GM11168 (cell line): Measurements from ENCODE around the gene NOTCH4.
"Not testable (repeated sequence)": the region's sequence is repeated elsewhere in the genome, so short reads cannot be mapped to it uniquely, and the experiment has no call there.

Experiments
- in situ Hi-C: fragments of 300-500 bp; cut with MboI; formaldehyde crosslinking; loops from one replicate; pipeline ENCODE4 v1.12.0; 2022; ENCODE audit warnings: low sequenced_read_pairs; ENCODE audit not compliant: unreplicated experiment

Gene NOTCH4

GRCh38 chr6:32222333-32223230 lies 1.3 kb downstream of the NOTCH4 start:
- in situ Hi-C loops = no loop called here

- in situ Hi-C loops = no loop called here
Measured at GRCh38 chr6:32220021-32220420, 3.8 kb downstream of the NOTCH4 start.

GRCh38 chr6:32218167-32218566 lies 5.7 kb downstream of the NOTCH4 start:
- in situ Hi-C loops = no loop called here

GRCh38 chr6:32216998-32217397 lies 6.9 kb downstream of the NOTCH4 start:
- in situ Hi-C loops = no loop called here

GRCh38 chr6:32216285-32216684 lies 7.6 kb downstream of the NOTCH4 start:
- in situ Hi-C loops = no loop called here

GRCh38 chr6:32215617-32216016 lies 8.2 kb downstream of the NOTCH4 start:
- in situ Hi-C loops = no loop called here

DNA sequence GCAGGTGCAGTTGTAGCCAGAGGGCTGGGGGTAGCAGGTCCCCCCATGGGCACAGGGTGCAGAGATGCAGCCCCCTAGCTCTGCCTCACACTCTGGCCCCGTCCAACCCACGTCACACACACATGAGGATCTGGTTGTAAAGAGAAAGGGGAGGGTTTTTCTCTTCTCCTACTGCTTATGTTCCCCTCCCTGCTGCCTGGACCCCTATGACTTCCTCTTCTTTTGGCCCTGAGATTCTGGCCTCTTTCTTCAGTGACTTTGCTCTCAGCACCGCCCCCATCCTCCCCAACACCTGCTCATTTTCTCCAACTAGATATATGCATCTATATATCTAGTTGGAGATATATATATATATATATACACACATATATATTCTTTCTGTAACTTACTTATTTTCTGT lies 9.7 kb downstream of the NOTCH4 start:
- in situ Hi-C loops = no loop called here

- in situ Hi-C loops = no loop called here
Measured at GRCh38 chr6:32213649-32214048, 10.2 kb downstream of the NOTCH4 start.

DNA sequence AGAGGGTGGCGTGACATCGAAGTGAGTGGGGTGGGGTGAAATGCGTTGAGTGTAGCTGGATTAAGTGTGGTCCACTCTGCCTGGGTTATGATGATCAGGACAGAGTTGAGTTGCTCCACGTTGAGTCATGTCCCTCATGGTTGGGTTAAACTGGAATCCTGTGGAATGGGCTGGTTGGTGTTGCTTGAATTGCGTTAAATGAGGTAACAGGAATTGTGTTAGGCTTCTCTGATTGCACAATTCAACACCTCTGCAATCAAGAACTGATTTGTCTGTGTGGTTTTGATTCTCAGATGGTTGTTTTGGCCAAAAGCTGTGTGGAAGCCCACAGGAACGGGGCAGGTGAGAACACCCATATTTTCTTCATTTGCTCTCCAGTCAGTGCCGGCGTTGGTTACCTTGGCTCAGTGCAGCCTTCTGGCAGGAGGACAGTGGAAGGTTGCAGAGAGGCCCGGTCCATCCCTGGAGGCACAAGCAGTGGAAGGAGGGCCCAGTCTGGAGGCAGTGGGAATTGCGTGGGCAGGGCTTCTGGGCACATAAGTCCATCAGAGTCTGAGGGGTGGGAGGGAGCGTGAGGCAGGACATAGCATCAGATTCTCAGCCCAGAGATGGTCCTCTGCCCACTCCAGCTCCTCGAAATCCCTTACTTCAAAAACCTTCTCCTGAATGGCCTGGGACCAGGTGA lies 11.6 kb downstream of the NOTCH4 start:
- in situ Hi-C loops = no loop called here

GRCh38 chr6:32211432-32211831 lies 12.4 kb downstream of the NOTCH4 start:
- in situ Hi-C loops = not testable (repeated sequence)

DNA sequence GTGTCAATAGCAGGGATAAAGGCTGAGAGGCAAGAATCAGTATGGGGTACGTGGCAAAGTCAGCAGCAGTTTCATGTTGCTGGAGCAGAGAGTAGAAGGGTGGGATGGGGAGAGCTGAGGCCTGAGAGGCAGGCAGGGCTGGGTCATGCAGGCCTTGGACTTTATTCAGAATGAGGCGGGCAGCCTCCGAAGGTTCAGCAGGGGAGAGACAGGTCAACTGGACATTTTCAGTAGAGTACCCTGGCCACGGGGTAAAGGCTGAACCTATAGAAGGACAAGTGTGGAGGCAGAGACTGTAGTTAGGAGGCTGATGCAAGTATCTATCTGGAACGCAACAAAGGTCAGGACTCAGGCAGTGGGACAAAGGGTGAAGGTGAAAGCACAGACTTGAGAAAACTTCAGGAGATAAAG lies 13.7 kb downstream of the NOTCH4 start:
- in situ Hi-C loops = no loop called here

DNA sequence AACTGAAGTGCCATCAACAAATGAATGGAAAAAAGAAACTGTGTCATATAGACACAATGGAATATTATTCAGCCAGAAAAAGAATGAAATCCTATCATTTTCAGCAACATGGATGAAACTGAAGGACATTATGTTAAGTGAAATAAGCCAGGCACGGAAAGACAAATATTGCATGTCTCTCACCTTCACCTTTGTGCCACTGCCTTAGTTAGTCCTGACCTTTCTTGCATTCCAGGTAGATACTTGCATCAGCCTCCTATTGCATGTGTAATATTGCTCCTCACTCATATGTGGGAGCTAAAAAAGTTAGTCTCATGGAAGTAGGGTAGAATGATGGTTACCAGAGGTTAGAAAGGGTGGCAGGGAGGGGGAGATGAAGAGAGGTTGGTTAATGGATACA lies 14.9 kb downstream of the NOTCH4 start:
- in situ Hi-C loops = no loop called here

DNA sequence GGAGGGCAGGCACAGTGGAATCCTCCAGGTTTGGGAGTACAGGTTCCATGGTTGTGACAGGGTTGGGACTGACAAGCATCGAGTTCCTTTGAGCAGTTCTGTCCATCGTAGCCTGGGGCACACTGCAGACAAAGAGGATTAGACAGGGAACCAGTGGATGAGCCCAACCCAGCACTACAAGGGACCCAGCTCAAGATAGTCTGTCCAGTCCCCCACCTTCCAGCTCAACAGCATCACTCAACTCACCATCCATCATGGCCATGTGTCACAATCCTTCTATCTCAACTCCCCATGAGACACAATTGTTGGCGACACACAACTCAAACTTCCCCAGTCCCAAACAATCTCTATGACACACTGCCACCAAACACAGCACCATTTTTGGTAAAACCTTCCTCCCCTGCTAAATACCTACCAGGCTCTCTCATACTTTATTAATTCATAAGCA lies 19.6 kb downstream of the NOTCH4 start:
- in situ Hi-C loops = no loop called here

- in situ Hi-C loops = no loop called here
Measured at GRCh38 chr6:32203426-32204267, 20.2 kb downstream of the NOTCH4 start.

DNA sequence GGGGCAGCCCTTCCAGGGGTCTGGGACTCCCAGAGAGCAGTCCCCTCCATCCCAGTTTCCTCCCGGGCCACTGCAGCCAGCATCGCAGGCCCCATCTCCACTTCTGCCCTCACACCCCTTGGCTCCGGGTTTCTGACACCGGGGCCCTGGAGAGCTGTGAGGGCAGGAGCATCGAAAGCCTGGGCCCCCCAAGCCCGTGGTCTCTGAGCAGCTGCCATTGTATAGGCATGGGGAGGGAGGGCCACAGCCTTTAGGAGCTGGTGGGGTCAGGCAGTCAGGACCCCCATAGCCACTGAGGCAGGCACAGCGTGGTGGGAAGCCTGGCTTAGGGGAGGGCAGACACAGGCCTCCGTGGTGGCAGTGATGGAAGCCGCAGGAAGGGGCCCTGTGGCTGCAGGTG lies 21.7 kb downstream of the NOTCH4 start:
- in situ Hi-C loops = no loop called here

DNA sequence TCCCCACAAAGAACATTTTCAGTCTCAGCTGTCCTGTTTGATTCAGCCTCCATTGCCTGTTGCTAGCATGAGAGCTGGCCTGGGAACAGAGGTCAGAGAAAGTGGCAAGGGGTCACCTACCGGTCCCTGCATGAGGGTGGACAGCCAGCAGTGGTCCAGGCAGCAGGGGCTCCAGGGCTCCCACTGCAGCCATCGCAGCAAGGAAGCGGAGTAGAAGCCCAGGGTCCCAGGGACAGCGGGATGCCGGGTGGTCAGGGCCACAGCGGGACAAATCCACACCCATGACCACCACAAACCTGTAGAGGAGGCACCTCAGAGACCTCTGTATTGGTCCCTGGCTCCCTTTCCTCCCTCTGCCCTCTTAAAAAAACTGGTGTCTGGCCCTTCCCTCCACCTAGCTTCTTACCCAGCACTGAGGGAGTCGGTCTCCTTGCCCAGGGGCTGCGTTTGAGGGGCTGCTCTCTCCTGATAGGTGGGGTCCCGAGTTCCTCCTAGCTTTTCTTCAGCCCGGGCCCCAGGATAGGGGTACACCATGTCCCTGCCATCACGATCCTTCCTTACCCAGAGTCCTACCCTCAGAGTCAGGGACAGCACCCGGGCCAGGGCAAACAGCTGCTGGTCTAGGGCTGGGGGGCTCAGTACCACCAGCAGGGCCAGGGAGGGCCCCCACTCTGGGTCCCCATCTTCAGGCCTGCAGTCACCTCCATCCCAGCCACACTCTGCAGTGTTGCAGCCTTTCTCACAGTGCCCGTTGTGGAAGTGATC lies 23.0 kb downstream of the NOTCH4 start:
- in situ Hi-C loops = no loop called here

DNA sequence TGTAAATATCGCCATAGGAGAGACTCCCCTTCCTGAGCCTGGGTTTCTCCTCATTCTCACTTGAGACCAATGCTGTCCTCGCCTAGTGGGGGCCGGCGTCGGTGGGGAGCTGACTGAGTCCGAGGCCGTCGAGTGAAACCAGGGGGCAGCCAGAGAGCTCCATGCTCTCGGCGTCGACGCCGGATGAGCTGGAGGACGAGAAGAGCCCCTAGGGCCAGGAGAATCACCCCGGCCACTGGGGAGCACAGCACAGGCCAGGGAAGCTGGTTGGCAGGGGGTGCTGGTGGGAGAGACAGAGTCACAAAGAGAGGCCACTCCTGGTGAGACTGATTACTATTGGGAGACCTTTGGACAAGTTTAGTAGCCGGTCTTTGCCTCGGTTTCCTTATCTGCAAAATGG lies 25.0 kb downstream of the NOTCH4 start:
- in situ Hi-C loops = no loop called here

DNA sequence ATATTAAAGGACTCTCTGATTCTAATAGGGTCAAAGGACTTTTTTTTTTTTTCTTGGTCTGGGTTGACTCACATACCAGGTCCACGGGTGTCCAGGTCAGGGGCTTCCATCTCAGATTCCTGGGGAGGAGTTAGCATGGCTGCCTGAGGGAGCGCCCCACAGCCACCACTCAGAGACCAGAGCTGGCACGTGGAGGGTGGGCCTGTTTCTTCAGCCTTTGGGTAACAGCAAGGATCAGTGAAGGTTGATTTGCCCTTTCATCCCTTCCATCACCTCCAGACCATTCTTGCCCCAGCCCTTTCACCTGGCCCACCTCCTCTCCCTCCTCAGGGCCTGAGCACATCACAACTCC lies 25.5 kb downstream of the NOTCH4 start:
- in situ Hi-C loops = no loop called here

DNA sequence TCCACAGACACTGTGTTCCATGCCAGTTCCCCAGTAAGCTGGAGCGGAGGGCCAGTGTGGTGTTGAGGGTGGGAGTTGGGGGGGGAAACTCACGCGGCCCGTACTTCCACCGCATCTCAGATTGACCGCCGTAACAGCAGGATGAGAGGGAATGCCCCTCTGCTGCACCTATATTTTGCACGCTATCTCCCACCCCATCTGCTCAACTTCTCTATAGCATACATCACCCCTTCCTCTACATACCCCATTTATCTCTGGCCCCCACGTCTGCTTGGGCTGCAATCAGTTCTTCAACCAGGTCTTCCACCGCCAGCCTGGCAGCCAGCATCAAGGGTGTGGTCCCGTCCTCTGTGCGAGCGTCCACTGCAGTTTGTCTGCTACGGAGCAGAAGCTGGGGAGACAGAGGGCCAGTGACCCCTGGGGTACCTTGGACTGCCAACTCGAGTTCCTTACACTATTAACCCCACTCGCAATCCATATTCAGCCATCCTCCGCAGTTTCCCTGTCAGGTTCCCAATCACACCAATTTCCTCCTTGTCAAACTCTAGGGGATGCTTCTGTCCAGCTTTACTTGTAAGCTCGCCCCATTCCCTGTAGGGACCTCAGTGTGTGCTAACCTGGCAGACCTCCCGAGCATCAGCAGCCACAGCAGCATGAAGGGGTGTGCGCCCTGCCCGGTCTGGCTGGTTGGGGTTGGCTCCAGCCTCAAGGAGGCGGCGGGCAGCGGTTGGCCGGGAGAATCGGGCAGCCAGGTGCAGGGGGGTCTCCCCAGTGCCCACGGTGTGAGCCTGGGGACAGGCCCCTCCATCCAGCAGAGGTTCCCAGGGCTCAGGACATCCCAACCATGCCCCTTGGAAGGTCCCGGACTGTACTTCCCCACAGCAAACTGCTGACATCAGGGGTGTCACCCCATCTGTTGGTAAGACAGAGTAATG lies 26.9 kb downstream of the NOTCH4 start:
- in situ Hi-C loops = no loop called here
